Stimulated activated CD8-positive, alpha-beta memory T cell treated with anti-CD3 and anti-CD28 coated beads, Interleukin-12 subunit alpha, Interleukin-12 subunit beta, amount 100 ng/mL, for 1 hour (primary cell): ENCODE measurements around the gene ZNF106.

ENCODE experiments used
- DNase-seq: peaks from one replicate; pipeline ENCODE4 v3.0.0-alpha.2; 2020; ENCODE audit warnings: low read depth

The ZNF106 gene

DNA sequence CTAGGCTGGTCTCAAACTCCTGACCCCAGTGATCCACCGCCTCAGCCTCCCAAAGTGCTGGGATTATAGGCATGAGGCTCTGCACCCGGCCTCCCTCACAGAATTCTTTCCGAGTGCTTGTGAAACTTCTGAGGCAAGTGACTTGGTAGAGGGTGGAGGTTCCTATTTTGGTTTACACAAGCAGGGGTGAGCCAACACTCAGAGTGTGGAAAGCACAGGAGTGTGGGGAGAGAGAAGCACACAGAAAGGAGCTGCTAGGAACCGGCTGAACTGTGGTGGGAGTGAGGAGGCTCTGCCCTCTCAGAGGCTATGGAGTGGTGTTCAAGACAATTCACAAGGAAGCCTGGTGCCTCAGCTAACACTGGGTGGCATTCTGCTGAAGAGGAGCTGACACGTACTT is 123.9 kb downstream of the ZNF106 start:
- DNase-seq = no peak

DNA sequence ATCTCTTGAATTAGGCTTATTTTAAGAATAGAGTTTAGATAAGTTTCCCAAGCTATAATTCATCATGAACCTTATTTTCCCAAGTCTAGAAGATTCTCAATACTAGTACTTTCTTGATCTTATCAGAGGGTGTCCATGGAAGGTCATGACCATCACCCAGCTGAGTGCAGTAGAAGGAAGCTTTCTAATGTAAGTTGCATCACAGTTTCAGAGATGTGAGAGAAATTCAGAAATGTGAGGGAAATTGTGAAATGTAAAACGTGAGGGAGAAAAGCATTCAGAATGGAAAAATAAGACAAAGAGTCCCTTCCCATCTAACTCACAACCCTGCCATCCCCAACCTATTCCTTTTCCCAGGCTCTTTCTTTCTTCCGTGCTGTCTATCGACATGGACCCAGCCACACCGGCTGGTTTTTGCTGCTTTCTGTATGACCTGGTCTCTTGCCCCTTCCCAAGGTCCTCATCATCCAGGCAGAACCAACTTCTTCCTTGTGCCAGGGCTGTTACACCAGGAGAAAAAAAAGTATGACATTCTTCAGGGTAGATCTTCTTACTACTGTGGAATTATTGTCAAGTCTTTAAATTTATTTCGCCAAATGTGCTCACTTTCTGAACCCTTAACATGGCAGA is 124.9 kb downstream of the ZNF106 start:
- no peak for DNase-seq

DNA sequence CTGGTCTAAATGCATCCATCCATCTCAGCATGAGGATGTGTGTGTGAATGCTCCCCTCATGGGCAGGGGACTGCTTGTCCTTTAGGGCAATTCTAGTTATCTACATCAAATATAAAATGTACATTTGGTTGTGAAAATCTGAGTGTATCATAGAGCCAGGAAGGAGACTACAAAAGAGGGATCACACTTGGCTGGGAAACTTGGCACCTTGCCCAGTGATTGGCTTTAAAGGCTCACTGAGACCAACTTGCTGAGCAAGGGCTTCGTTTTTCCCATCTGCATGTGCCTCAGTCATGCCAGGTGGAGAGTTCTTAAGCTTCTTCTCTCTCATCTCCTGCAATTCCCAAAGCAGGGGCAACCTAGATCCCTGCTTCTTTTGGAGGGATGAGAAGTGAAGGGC is 126.4 kb downstream of the ZNF106 start:
- DNase-seq = no peak

DNA sequence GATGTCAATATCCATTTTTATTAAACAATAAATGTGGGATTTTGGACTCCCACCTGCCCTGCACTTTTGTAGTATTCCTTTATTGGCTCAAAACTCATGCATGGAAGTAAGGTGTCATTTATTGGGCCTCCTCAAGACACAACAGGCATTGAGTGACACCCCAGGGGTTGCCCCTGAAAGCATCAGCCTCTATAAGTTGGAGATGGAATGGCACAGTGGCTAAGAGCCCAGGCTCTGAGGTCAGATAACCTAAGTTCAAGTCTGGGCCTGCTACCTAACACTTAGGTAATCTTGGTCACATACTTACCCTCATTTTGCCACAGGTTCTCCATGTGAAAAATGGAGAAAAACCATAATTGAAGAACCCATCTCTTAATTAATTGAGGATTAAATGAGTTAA is 127.0 kb downstream of the ZNF106 start:
- no peak for DNase-seq

DNA sequence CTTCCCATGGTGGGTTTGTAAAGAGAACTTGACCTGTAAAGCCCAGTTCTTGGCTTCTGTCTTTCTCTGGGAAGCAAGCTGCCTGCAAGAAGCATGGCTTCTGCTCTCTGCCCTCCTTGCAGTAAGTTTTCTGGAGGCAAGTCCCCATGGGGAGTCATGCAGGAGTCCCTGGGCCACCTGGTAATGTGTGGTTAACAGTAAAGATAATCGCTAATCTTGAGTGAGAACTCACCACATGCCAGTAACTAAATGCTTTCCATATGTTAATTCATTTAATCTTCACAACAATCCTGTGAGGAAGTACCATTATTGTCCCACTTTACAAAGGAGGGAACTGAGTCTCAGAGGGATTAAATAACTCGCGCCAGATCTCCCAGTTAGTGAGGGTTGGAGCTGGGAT is 127.5 kb downstream of the ZNF106 start:
- DNase-seq = no peak
